Measurements from ENCODE around the gene AGFG2. TPM values are rescaled to one million over a fixed set of nuclear protein-coding genes. Genes with fewer than 3 reads are reported as not detected.
"Not testable (repeated sequence)": the region's sequence is repeated elsewhere in the genome, so short reads cannot be mapped to it uniquely, and the experiment has no call there.

Gene AGFG2
- total RNA-seq, 1 donor from 2014 or later = 30.0 TPM

GRCh38 chr7:100493476-100494264, 45.3 kb upstream of the AGFG2 start:
- TF ChIP-seq CTCF (IDR thresholded peaks at IDR 0.05) = no peak
- no peaks in the 10 kb centered on the region for H3K9me3 ChIP-seq
- intact Hi-C loops (cut with DNase I) = no loop called here
- H3K27ac ChIP-seq = no peak overlapping the region
- H3K4me1 ChIP-seq = no peaks in the 10 kb centered on the region
- H3K36me3 ChIP-seq = no peaks in the 10 kb centered on the region
- H3K27me3 ChIP-seq = no peaks in the 10 kb centered on the region
- peak overlapping the region; percentile 34 to 54 for H3K4me3 ChIP-seq
- no peak for DNase-seq (ENCODE audit: low spot score in 2 of 2)

GRCh38 chr7:100496509-100496908, 42.5 kb upstream of the AGFG2 start:
- H3K9me3 ChIP-seq = no peaks in the 10 kb centered on the region
- no peak for DNase-seq (ENCODE audit: low spot score in 2 of 2)
- no peaks in the 10 kb centered on the region for H3K36me3 ChIP-seq
- H3K4me1 ChIP-seq = no peaks in the 10 kb centered on the region
- intact Hi-C loops (cut with DNase I) = no loop called here
- H3K27me3 ChIP-seq = no peaks in the 10 kb centered on the region
- no peak overlapping the region for H3K27ac ChIP-seq
- H3K4me3 ChIP-seq = no peak overlapping the region
- no peak for TF ChIP-seq CTCF (IDR thresholded peaks at IDR 0.05)

GRCh38 chr7:100500743-100501142, 38.3 kb upstream of the AGFG2 start:
- H3K36me3 ChIP-seq; intact Hi-C loops (cut with DNase I); H3K4me1 ChIP-seq; H3K27ac ChIP-seq; H3K27me3 ChIP-seq; H3K9me3 ChIP-seq; DNase-seq (ENCODE audit: low spot score in 2 of 2); H3K4me3 ChIP-seq: not testable (repeated sequence)

GRCh38 chr7:100504031-100504430, 35.0 kb upstream of the AGFG2 start:
- H3K27me3 ChIP-seq; H3K36me3 ChIP-seq; H3K4me3 ChIP-seq; DNase-seq (ENCODE audit: low spot score in 2 of 2); H3K9me3 ChIP-seq; intact Hi-C loops (cut with DNase I); H3K27ac ChIP-seq; H3K4me1 ChIP-seq: not testable (repeated sequence)

- no peaks in the 10 kb centered on the region for H3K9me3 ChIP-seq
- H3K27me3 ChIP-seq = no peaks in the 10 kb centered on the region
- TF ChIP-seq CTCF (IDR thresholded peaks at IDR 0.05) = no peak
- no peaks in the 10 kb centered on the region for H3K36me3 ChIP-seq
- no peaks in the 10 kb centered on the region for H3K4me1 ChIP-seq
- no peak overlapping the region for H3K4me3 ChIP-seq
- H3K27ac ChIP-seq = no peak overlapping the region
- no peak for DNase-seq (ENCODE audit: low spot score in 2 of 2)
- intact Hi-C loops (cut with DNase I) = no loop called here
These were observed 34.0 kb upstream of the AGFG2 start for GRCh38 chr7:100504887-100505611.

- Histone ChIP-seq H3K4me1 (no peaks in the 10 kb centered on the region), H3K9me3 (no peaks in the 10 kb centered on the region), H3K36me3 (no peaks in the 10 kb centered on the region), H3K4me3 (no peak overlapping the region), H3K27me3 (no peaks in the 10 kb centered on the region), H3K27ac (no peak overlapping the region)
- no peak for TF ChIP-seq CTCF (IDR thresholded peaks at IDR 0.05)
- intact Hi-C loops (cut with DNase I) = no loop called here
- DNase-seq (ENCODE audit: low spot score in 2 of 2) = no peak
These were observed 32.6 kb upstream of the AGFG2 start for GRCh38 chr7:100506356-100506923.

Measured in ascending aorta (tissue), 2 donors.